ENCODE data around the gene VIP. TPM values are rescaled to one million over a fixed set of nuclear protein-coding genes. Genes with fewer than 3 reads are reported as not detected.

The VIP gene
- total and polyA plus RNA-seq, 2 of the 13 experiments (the other 11 are each of a cell fraction or from before 2014, with no cell fraction given): not detected

DNA sequence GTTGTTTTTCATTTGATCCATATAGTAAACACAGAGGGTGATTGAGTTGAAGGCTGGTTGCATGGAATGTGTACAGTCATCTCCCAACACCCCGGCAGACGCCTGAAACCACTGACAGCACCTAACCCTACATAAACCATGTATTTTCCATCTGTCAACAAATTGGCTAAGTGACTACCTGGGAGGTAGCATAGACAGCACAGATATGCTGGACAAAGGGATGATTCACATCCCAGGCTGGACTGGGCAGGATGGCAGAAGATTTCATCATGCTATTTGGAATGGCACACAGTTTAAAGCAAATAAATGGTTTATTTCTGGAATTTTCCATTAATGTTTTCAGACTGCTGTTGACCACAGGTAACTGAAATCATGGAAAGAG lies 4.4 kb upstream of the VIP start (continued):
- peak; percentile 50; the same call in 1 of the 2 replicates for TF ChIP-seq HMG20A (CRISPR knock-in tag; IDR thresholded peaks at IDR 0.05; ENCODE audit: borderline replicate concordance)
- TF ChIP-seq ADNP (CRISPR knock-in tag; IDR thresholded peaks at IDR 0.05): no peak
- TF ChIP-seq CC2D1A (CRISPR knock-in tag; IDR thresholded peaks at IDR 0.05): no peak
- TF ChIP-seq FOXC1 (CRISPR knock-in tag; IDR thresholded peaks at IDR 0.05; ENCODE audit: borderline replicate concordance): no peak
- TF ChIP-seq MED1 (CRISPR knock-in tag; IDR thresholded peaks at IDR 0.05): 0 out of 2 replicates have a peak, but pooled peaks have one; percentile 22
- no peak for TF ChIP-seq ZNF180 (CRISPR knock-in tag; IDR thresholded peaks at IDR 0.05; ENCODE audit: borderline replicate concordance, low read depth)
- no peak for TF ChIP-seq CAMTA2 (CRISPR knock-in tag; IDR thresholded peaks at IDR 0.05; ENCODE audit: borderline replicate concordance)
- TF ChIP-seq FOSL2 (CRISPR knock-in tag; IDR thresholded peaks at IDR 0.05): peak; percentile 96
- no peak for TF ChIP-seq FOXA1 (IDR thresholded peaks at IDR 0.05)
- peak; percentile 37; the same call in 1 of the 2 replicates for TF ChIP-seq FOXA1 (CRISPR knock-in tag; IDR thresholded peaks at IDR 0.05)
- 0 out of 2 replicates have a peak, but pooled peaks have one; percentile 31 for TF ChIP-seq ZNF317 (CRISPR knock-in tag; IDR thresholded peaks at IDR 0.05)
- TF ChIP-seq, protein P1, sequence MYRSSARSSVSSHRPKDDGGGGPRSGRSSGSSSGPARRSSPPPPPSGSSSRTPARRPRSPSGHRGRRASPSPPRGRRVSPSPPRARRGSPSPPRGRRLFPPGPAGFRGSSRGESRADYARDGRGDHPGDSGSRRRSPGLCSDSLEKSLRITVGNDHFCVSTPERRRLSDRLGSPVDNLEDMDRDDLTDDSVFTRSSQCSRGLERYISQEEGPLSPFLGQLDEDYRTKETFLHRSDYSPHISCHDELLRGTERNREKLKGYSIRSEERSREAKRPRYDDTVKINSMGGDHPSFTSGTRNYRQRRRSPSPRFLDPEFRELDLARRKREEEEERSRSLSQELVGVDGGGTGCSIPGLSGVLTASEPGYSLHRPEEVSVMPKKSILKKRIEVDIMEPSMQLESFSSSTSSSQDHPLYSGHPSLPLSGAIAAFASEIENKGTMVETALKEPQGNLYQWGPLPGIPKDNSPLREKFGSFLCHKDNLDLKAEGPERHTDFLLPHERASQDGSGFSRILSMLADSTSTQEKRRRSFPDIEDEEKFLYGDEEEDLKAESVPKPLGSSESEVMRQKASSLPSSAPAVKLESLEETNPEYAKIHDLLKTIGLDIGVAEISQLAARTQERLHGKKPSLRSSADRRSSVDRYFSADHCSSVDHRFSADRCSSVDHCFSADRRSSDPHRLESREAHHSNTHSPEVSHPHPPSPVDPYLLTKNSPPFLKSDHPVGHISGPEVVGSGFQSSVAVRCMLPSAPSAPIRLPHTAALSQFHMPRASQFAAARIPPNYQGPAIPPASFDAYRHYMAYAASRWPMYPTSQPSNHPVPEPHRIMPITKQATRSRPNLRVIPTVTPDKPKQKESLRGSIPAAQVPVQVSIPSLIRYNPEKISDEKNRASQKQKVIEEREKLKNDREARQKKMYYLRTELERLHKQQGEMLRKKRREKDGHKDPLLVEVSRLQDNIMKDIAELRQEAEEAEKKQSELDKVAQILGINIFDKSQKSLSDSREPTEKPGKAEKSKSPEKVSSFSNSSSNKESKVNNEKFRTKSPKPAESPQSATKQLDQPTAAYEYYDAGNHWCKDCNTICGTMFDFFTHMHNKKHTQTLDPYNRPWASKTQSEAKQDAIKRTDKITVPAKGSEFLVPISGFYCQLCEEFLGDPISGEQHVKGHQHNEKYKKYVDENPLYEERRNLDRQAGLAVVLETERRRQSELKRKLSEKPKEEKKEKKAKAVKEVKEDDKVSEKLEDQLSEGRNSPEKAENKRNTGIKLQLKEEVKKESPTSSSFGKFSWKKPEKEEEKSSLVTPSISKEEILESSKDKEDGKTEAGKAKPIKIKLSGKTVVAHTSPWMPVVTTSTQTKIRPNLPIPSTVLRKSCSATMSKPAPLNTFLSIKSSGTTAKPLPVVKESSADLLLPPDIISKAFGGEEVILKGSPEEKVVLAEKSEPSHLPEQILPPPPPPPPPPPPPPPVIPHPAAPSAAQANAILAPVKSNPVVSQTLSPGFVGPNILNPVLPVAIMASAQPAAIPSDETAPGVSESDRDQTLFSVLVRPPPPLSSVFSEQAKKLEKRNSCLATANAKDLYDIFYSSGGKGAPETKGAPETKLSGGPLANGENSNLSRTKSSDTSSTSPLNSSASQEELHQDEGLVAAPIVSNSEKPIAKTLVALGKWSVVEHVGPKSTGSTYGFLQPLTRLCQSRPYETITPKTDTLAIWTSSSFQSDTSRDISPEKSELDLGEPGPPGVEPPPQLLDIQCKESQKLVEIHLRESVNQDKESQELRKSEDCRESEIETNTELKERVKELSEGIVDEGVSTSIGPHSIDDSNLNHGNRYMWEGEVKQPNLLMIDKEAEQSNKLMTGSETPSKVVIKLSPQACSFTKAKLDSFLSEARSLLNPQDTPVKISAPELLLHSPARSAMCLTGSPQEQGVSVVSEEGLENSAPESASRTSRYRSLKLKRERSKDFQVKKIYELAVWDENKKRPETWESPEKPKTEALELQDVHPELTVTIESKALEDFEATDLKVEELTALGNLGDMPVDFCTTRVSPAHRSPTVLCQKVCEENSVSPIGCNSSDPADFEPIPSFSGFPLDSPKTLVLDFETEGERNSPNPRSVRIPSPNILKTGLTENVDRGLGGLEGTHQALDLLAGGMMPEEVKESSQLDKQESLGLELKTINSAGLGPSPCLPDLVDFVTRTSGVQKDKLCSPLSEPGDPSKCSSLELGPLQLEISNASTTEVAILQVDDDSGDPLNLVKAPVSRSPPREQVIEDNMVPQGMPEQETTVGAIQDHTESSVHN (CRISPR knock-in tag; IDR thresholded peaks at IDR 0.05): no peak
- TF ChIP-seq ZFX (CRISPR knock-in tag; IDR thresholded peaks at IDR 0.05; ENCODE audit: low read depth): no peak
- TF ChIP-seq, protein P2, sequence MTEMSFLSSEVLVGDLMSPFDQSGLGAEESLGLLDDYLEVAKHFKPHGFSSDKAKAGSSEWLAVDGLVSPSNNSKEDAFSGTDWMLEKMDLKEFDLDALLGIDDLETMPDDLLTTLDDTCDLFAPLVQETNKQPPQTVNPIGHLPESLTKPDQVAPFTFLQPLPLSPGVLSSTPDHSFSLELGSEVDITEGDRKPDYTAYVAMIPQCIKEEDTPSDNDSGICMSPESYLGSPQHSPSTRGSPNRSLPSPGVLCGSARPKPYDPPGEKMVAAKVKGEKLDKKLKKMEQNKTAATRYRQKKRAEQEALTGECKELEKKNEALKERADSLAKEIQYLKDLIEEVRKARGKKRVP (CRISPR knock-in tag; IDR thresholded peaks at IDR 0.05): peak in 1 of 2 experiments; percentile 98; a peak in 2 of 4 replicates
- no peak for TF ChIP-seq ZNF121 (CRISPR knock-in tag; IDR thresholded peaks at IDR 0.05)
- TF ChIP-seq THAP11 (CRISPR knock-in tag; IDR thresholded peaks at IDR 0.05): no peak
- TF ChIP-seq, protein P3, sequence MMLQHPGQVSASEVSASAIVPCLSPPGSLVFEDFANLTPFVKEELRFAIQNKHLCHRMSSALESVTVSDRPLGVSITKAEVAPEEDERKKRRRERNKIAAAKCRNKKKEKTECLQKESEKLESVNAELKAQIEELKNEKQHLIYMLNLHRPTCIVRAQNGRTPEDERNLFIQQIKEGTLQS (CRISPR knock-in tag; IDR thresholded peaks at IDR 0.05): peak; percentile 53; the same call in 1 of the 2 replicates
- no peak for TF ChIP-seq ZNF232 (CRISPR knock-in tag; IDR thresholded peaks at IDR 0.05; ENCODE audit: borderline replicate concordance)
- no peak for TF ChIP-seq ZNF343 (CRISPR knock-in tag; IDR thresholded peaks at IDR 0.05)
- peak; percentile 74 for TF ChIP-seq ZNF644 (CRISPR knock-in tag; IDR thresholded peaks at IDR 0.05; ENCODE audit: low read depth)
- TF ChIP-seq, protein P4, sequence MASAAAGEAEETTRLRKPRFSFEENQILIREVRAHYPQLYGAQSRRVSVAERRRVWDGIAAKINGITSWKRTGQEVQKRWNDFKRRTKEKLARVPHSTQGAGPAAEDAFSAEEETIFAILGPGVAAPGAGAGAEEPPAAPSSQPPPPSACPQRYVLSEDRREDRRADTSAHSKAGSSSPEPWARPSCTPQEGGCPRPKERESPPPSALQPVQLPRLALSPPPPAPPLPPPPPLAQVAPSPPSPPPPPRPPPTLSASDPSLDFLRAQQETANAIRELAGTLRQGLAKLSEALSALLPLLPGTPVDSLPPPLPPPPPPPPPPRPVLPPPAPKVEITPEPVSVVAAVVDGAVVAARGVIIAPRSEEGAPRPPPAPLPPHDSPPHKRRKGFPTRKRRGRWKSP (CRISPR knock-in tag; IDR thresholded peaks at IDR 0.05): peak; percentile 34; the same call in 1 of the 2 replicates
- TF ChIP-seq ZKSCAN5 (CRISPR knock-in tag; IDR thresholded peaks at IDR 0.05): no peak
